K562 (cell line): ENCODE measurements around the gene ADPRHL1. TPM values are rescaled to one million over a fixed set of nuclear protein-coding genes. Genes with fewer than 3 reads are reported as not detected.

Source experiments
- ATAC-seq: fragments of 200-7000 bp; cut with Tn5 transposase; 3 replicates; pipeline ENCODE4 v1.9.1; 2020; ENCODE audit warnings: moderate library complexity
- BruUV-seq: library from RNA; stranded (reverse); fragments of 400-500 nt; replicated peaks from 2 replicates; lab custom pipeline; 2021; lab: Mats Ljungman, UMichigan
- CTCF ChIA-PET: fragments of 300-600 bp; formaldehyde crosslinking; extraction: SDS; loops from one replicate; lab custom pipeline; 2021; ENCODE audit warnings: low intra/inter-chr PET ratio; lab: Yijun Ruan, JAX
- POLR2A ChIA-PET: fragments of 300-600, 350-650 bp; sonication (Branson Sonifier 250); formaldehyde crosslinking; extraction: SDS; loops from one replicate; lab custom pipeline; 2021; ENCODE audit warnings: antibody characterized with exemption, inconsistent platforms; lab: Yijun Ruan, JAX
- DNase-seq, 4 experiments: peaks; one replicate each; pipeline versions ENCODE4 v3.0.0 to v3.0.0-alpha.2; 2011 to 2018; ENCODE audit warnings: low spot score in 3 of 4, mixed read lengths in 3 of 4; ENCODE audit errors: extremely low read depth in 1 of 4
- FAIRE-seq: peaks from 2 replicates; lab custom pipeline; 2011; peaks lifted over from hg19 to GRCh38; lab: Jason Lieb, UNC
- H2AFZ ChIP-seq: 2 replicates; pipeline ENCODE4 v1.6.0; 2011; ENCODE audit warnings: low read depth, low read length, control low read depth, inconsistent platforms
- H3K27ac ChIP-seq: fragments of 200-600 bp; 3 replicates; pipeline ENCODE4 v1.8.0; 2011; ENCODE audit warnings: low read depth, mild to moderate bottlenecking, control low read depth, inconsistent platforms, low read length, moderate library complexity, mixed read lengths; ENCODE audit errors: extremely low read depth
- H3K27me3 ChIP-seq, 2 experiments: fragments of 300-600 bp in 1 of 2; 2 replicates in 1 of 2; 3 replicates in 1 of 2; pipeline versions ENCODE4 v1.6.0 to v1.8.0; 2011; ENCODE audit warnings: inconsistent platforms in 2 of 2, low read length in 2 of 2, mild to moderate bottlenecking in 1 of 2, mixed read lengths in 1 of 2, moderate library complexity in 1 of 2; ENCODE audit not compliant: control insufficient read depth in 2 of 2, insufficient read depth in 2 of 2
- H3K36me3 ChIP-seq: fragments of 300-600 bp; 3 replicates; pipeline ENCODE4 v1.8.0; 2011; ENCODE audit warnings: mild to moderate bottlenecking, low read length, inconsistent platforms; ENCODE audit not compliant: control insufficient read depth, insufficient read depth
- H3K4me1 ChIP-seq, 2 experiments: fragments of 200-600 bp in 1 of 2; replicated peaks in 1 of 2; 2 replicates in 1 of 2; 3 replicates in 1 of 2; pipeline versions ENCODE4 v1.5.1 to v1.8.0; 2011; ENCODE audit warnings: inconsistent platforms in 2 of 2, low read length in 2 of 2, mild to moderate bottlenecking in 1 of 2, mixed read lengths in 1 of 2, moderate library complexity in 1 of 2; ENCODE audit not compliant: control insufficient read depth in 2 of 2, insufficient read depth in 2 of 2
- H3K4me2 ChIP-seq: 2 replicates; pipeline ENCODE4 v1.6.1; 2011; ENCODE audit warnings: low read length, control low read depth, inconsistent platforms, mixed read lengths; ENCODE audit not compliant: insufficient read depth
- H3K4me3 ChIP-seq: fragments of 200-600 bp; sonication (generic), shearing (Covaris generic); 2 replicates; pipeline ENCODE4 v1.5.1; 2016; ENCODE audit warnings: control low read depth, inconsistent platforms
- H3K79me2 ChIP-seq: fragments of 200-600 bp; 3 replicates; pipeline ENCODE4 v1.8.0; 2011; ENCODE audit warnings: low read length, inconsistent platforms; ENCODE audit not compliant: control insufficient read depth, insufficient read depth
- H3K9ac ChIP-seq, 2 experiments: 2 replicates each; pipeline versions ENCODE4 v1.6.0 to v1.6.1; 2011; ENCODE audit warnings: low read depth in 2 of 2, low read length in 2 of 2, control low read depth in 1 of 2, inconsistent platforms in 1 of 2, mild to moderate bottlenecking in 1 of 2, mixed read lengths in 1 of 2; ENCODE audit not compliant: insufficient read depth in 1 of 2
- H3K9me1 ChIP-seq: one replicate; pipeline ENCODE4 v1.6.0; 2011; ENCODE audit warnings: inconsistent platforms, mild to moderate bottlenecking, low read length, moderate library complexity; ENCODE audit not compliant: control insufficient read depth, insufficient read depth
- H3K9me3 ChIP-seq: replicated peaks from 2 replicates; pipeline ENCODE4 v1.5.1; 2011; ENCODE audit warnings: low read depth, low read length, inconsistent platforms; ENCODE audit not compliant: control insufficient read depth, insufficient read depth
- H4K20me1 ChIP-seq: replicated peaks from 2 replicates; pipeline ENCODE4 v1.6.1; 2011; ENCODE audit warnings: low read length, inconsistent platforms, mixed read lengths; ENCODE audit not compliant: control insufficient read depth, insufficient read depth
- ETV1 ChIP-seq: fragments of 450-650 bp; conservative IDR thresholded peaks from 2 replicates; pipeline ENCODE4 v1.6.1; 2016; ENCODE audit warnings: missing genetic modification characterization, control low read depth, low read depth, missing compliant biosample characterization
- HDAC2 ChIP-seq: fragments of 450-650 bp; IDR thresholded peaks from 2 replicates; pipeline ENCODE4 v1.6.1; 2016; ENCODE audit warnings: mild to moderate bottlenecking
- POLR2G ChIP-seq: fragments of 200-400 bp; formaldehyde crosslinking; IDR thresholded peaks from 2 replicates; pipeline ENCODE4 v1.6.1; 2017; ENCODE audit warnings: low read depth, mild to moderate bottlenecking, antibody characterized with exemption, low read length, moderate library complexity
- WGBS: fragments of 100-300 bp; shearing (Covaris generic); methylation state at CpG from one replicate; pipeline ENCODE4 v1.1.6; 2016; ENCODE audit warnings: low coverage, mixed read lengths; ENCODE audit not compliant: insufficient coverage; ENCODE audit errors: missing lambda C conversion rate; 5-methylcytosine and 5-hydroxymethylcytosine counted together
- in situ Hi-C: fragments of 300-500 bp; cut with MboI; formaldehyde crosslinking; loops from 4 replicates; pipeline ENCODE4 v1.15.0; 2018; ENCODE audit warnings: inconsistent platforms, mixed read lengths
- intact Hi-C: fragments of 100-400 bp; cut with micrococcal nuclease; formaldehyde crosslinking; loops from 2 replicates; pipeline ENCODE4 v1.14.2; 2022
- polyA plus RNA-seq, 8 experiments: library from polyadenylated mRNA; depleted of rRNA in 4 of 8; stranded (reverse) in 5 of 8; unstranded in 3 of 8; fragments of >200 nt; fragmentation: Nextera tagmentation in 2 of 8; fragmentation: Illumina TruSeq in 1 of 8; extraction: Ambion mirVana in 2 of 8; extraction: Trizol in 1 of 8; gene quantifications; 2 replicates each; pipeline versions ENCODE4 v1.2.1 to v1.2.3, GENCODE V29; 2011 to 2014; ENCODE audit warnings: inconsistent platforms in 1 of 8, missing spikeins in 1 of 8
- total RNA-seq, 7 experiments: library from RNA; depleted of rRNA in 6 of 7; stranded (reverse); fragments of >200 nt in 6 of 7; fragmentation: Illumina TruSeq in 2 of 7; extraction: Trizol in 2 of 7; gene quantifications; 2 replicates each; pipeline versions ENCODE4 v1.2.1 to v1.2.3, GENCODE V29; 2011 to 2021; ENCODE audit warnings: low replicate concordance in 1 of 7

ADPRHL1 gene
- total and polyA plus RNA-seq, 9 of the 15 experiments (the other 6 are each of a cell fraction or from before 2014, with no cell fraction given) = 0.06 to 0.76 (median 0.37) TPM; not detected in 1

DNA sequence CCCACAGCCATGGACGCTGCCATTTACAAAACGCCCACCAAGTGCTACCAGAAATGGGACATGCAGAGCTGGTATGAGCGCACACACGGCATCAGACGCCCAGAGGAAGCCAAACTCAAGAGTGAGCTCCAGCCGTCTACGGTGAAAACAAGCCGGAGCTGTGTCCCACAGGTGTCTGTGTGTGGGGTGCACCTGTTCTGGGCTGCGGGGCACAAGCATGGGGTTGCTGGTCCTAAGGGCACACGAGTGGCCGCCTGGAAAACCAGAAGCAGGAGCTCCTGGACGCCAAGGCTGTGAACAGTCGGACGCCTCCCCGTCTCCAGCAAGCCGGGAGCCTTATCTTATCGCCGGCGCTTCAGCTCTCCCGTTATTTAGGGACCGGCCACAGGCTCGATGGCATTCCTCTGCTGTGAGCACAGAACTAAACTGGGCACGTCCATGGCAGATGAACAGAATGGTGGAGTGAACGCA is 1.3 kb downstream of the ADPRHL1 start:
- H3K27ac ChIP-seq = no peak overlapping the region
- BruUV-seq = no TSS peak
- no peak overlapping the region for H3K4me3 ChIP-seq
- no peaks in the 10 kb centered on the region for H3K9me3 ChIP-seq
- peaks cover 6% of the 10 kb centered on the region; the same call in 2 of the 3 replicates for H3K79me2 ChIP-seq
- DNase-seq = peak in 1 of 4 experiments; percentile 6
- 49% methylated on average over 16 of the region's 24 CpGs for WGBS
- peak overlapping the region; percentile 13; the same call in 1 of the 2 replicates for H3K4me2 ChIP-seq
- H2AFZ ChIP-seq = no peak overlapping the region
- no peak for FAIRE-seq
- ATAC-seq = no peak
- POLR2A ChIA-PET = interaction anchor here (0.5 to 1.5 kb wide), 5 partner anchors 12 to 181 kb away, joined by 3 to 5 read pairs (median 4); no protein-coding TSS in a partner anchor
- H3K4me1 ChIP-seq = peaks cover 5 to 22% of the 10 kb centered on the region in 2 experiments; a peak in 4 of 5 replicates
- no peaks in the 10 kb centered on the region for H4K20me1 ChIP-seq
- intact Hi-C loops = no loop called here
- H3K9ac ChIP-seq = peak overlapping the region in 1 of 2 experiments; percentile 62; a peak in 1 of 4 replicates
- in situ Hi-C loops = no loop called here
- H3K9me1 ChIP-seq = no peaks in the 10 kb centered on the region
- TF ChIP-seq POLR2G = peak; percentile 33; the same call in 1 of the 2 replicates
- TF ChIP-seq HDAC2 = no peak
- no peak for TF ChIP-seq ETV1 (tag)
- TF ChIP-seq, all 486 proteins: peak for 1
- no peaks in the 10 kb centered on the region for H3K27me3 ChIP-seq
- CTCF ChIA-PET = interaction anchor here (0.5 kb wide), 1 partner anchor 423 kb away, joined by 3 read pairs; no protein-coding TSS in a partner anchor
- peaks cover 6% of the 10 kb centered on the region; the same call in 1 of the 3 replicates for H3K36me3 ChIP-seq
